Astrocyte (in vitro differentiated cells and primary cell): ENCODE measurements around the gene REXO1. TPM values are rescaled to one million over a fixed set of nuclear protein-coding genes. Genes with fewer than 3 reads are reported as not detected.

Experiments used
- DNase-seq: peaks from one replicate; pipeline ENCODE4 v3.0.0-alpha.2; 2010; ENCODE audit warnings: low read depth
- FAIRE-seq: peaks from 2 replicates; lab custom pipeline; 2011; peaks lifted over from hg19 to GRCh38; lab: Jason Lieb, UNC
- H2AFZ ChIP-seq: 2 replicates; pipeline ENCODE4 v1.6.0; 2012; ENCODE audit warnings: low read depth, low read length, inconsistent platforms
- H3K27ac ChIP-seq: 2 replicates; pipeline ENCODE4 v1.5.1; 2011; ENCODE audit warnings: low read depth, low read length, inconsistent platforms
- H3K27me3 ChIP-seq: 2 replicates; pipeline ENCODE4 v1.6.0; 2011; ENCODE audit warnings: low read length, inconsistent platforms; ENCODE audit not compliant: insufficient read depth
- H3K36me3 ChIP-seq: 2 replicates; pipeline ENCODE4 v1.5.1; 2011; ENCODE audit warnings: low read length, inconsistent platforms; ENCODE audit not compliant: insufficient read depth
- H3K4me1 ChIP-seq: 2 replicates; pipeline ENCODE4 v1.5.1; 2011; ENCODE audit warnings: low read length, inconsistent platforms; ENCODE audit not compliant: insufficient read depth
- H3K4me2 ChIP-seq: 2 replicates; pipeline ENCODE4 v1.6.0; 2012; ENCODE audit warnings: low read length, inconsistent platforms
- H3K4me3 ChIP-seq: 2 replicates; pipeline ENCODE4 v1.5.1; 2011; ENCODE audit warnings: low read depth, mild to moderate bottlenecking, low read length, inconsistent platforms; ENCODE audit not compliant: insufficient read depth
- H3K79me2 ChIP-seq: 2 replicates; pipeline ENCODE4 v1.6.0; 2012; ENCODE audit warnings: mild to moderate bottlenecking, low read length, inconsistent platforms; ENCODE audit not compliant: insufficient read depth
- H3K9ac ChIP-seq: 2 replicates; pipeline ENCODE4 v1.6.0; 2012; ENCODE audit warnings: mild to moderate bottlenecking, low read length, inconsistent platforms
- H3K9me3 ChIP-seq: 2 replicates; pipeline ENCODE4 v1.5.1; 2012; ENCODE audit warnings: low read depth, mild to moderate bottlenecking, low read length, inconsistent platforms; ENCODE audit not compliant: insufficient read depth
- H4K20me1 ChIP-seq: 2 replicates; pipeline ENCODE4 v1.6.0; 2012; ENCODE audit warnings: low read length, inconsistent platforms; ENCODE audit not compliant: insufficient read depth
- H3K27ac Mint-ChIP-seq: one replicate; pipeline ENCODE4 v1.8.0; 2021; ENCODE audit warnings: mild to moderate bottlenecking, mixed read lengths; ENCODE audit not compliant: unreplicated experiment
- H3K27me3 Mint-ChIP-seq: one replicate; pipeline ENCODE4 v1.8.0; 2021; ENCODE audit warnings: low read depth, mixed read lengths; ENCODE audit not compliant: unreplicated experiment
- H3K36me3 Mint-ChIP-seq: one replicate; pipeline ENCODE4 v1.8.0; 2021; ENCODE audit warnings: low read depth, mixed read lengths; ENCODE audit not compliant: unreplicated experiment
- H3K4me1 Mint-ChIP-seq: one replicate; pipeline ENCODE4 v1.8.0; 2021; ENCODE audit warnings: low read depth, mixed read lengths; ENCODE audit not compliant: unreplicated experiment
- H3K4me3 Mint-ChIP-seq: one replicate; pipeline ENCODE4 v1.8.0; 2021; ENCODE audit warnings: mild to moderate bottlenecking, moderate library complexity, mixed read lengths; ENCODE audit not compliant: unreplicated experiment
- H3K9me3 Mint-ChIP-seq: one replicate; pipeline ENCODE4 v1.8.0; 2021; ENCODE audit warnings: mild to moderate bottlenecking, mixed read lengths; ENCODE audit not compliant: unreplicated experiment
- CTCF ChIP-seq: IDR thresholded peaks from 2 replicates; pipeline ENCODE4 v1.5.1; 2011; ENCODE audit warnings: low read depth, mild to moderate bottlenecking, inconsistent platforms, low read length, moderate library complexity; ENCODE audit not compliant: insufficient read depth
- EZH2 ChIP-seq: IDR thresholded peaks from 2 replicates; pipeline ENCODE4 v1.6.1; 2012; ENCODE audit warnings: mild to moderate bottlenecking, low read length, inconsistent platforms; ENCODE audit not compliant: insufficient read depth
- microRNA-seq: library from miRNA; unstranded; fragments of <30 nt; microRNA quantifications from one replicate; pipeline ENCODE4 v1.2.0, GENCODE V29; 2020
- total RNA-seq: library from RNA; stranded (reverse); gene quantifications from 2 replicates; pipeline ENCODE4 v1.2.1, GENCODE V29; 2021

The REXO1 gene
- total RNA-seq, 1 donor from 2014 or later = 35.5 TPM

GRCh38 chr19:1765904-1766799 lies 82.1 kb downstream of the REXO1 start:
- no peak for FAIRE-seq

More at GRCh38 chr19:1765904-1766799, 82.1 kb downstream of the REXO1 start:
- no peaks in the 10 kb centered on the region for H3K36me3 Mint-ChIP-seq
- no peak overlapping the region for H3K27ac ChIP-seq
- peaks cover 9% of the 10 kb centered on the region for H3K9me3 Mint-ChIP-seq
- H3K9ac ChIP-seq = no peak overlapping the region
- H3K4me3 ChIP-seq = no peak overlapping the region
- peaks cover 65% of the 10 kb centered on the region for H3K27me3 Mint-ChIP-seq
- H3K9me3 ChIP-seq = peaks cover 5% of the 10 kb centered on the region
- no peak overlapping the region for H3K4me3 Mint-ChIP-seq
- no peaks in the 10 kb centered on the region for H3K79me2 ChIP-seq
- H3K27me3 ChIP-seq = peaks cover 60% of the 10 kb centered on the region
- no peak for DNase-seq
- H2AFZ ChIP-seq = no peak overlapping the region
- no peak overlapping the region for H3K4me2 ChIP-seq
- no peaks in the 10 kb centered on the region for H3K36me3 ChIP-seq
- TF ChIP-seq CTCF (no peak), EZH2 (peak; percentile 93)
- H3K4me1 ChIP-seq = no peaks in the 10 kb centered on the region
- no peak overlapping the region for H3K27ac Mint-ChIP-seq
- peaks cover 8% of the 10 kb centered on the region for H4K20me1 ChIP-seq
- no peaks in the 10 kb centered on the region for H3K4me1 Mint-ChIP-seq

Small RNA genes within 50 kb of the gene (microRNA-seq; reads per million reads assigned to microRNA genes)
- gene MIR1909 = 10.7 reads per million, percentile 36 among the genes with 10 or more reads in this experiment

Other genes starting within 250 kb of the REXO1 start
- 255 and 257 TPM in 2 replicates for gene UQCR11, start 243.0 kb downstream of the REXO1 start, total RNA-seq
- 156 and 173 TPM in 2 replicates for gene TCF3, start 195.9 kb downstream of the REXO1 start, total RNA-seq
- not detected in 2 replicates for gene ONECUT3, start 95.0 kb downstream of the REXO1 start, total RNA-seq
- gene ATP8B3, start 36.2 kb downstream of the REXO1 start, total RNA-seq = 3.0 and 4.4 TPM in 2 replicates
- 52.4 and 58.1 TPM in 2 replicates for gene KLF16, start 15.1 kb upstream of the REXO1 start, total RNA-seq
- gene ABHD17A, start 37.0 kb upstream of the REXO1 start, total RNA-seq = 56.7 and 61.4 TPM in 2 replicates
- 3.7 and 5.7 TPM in 2 replicates for gene ADAT3, start 56.9 kb upstream of the REXO1 start, total RNA-seq
- gene SCAMP4, start 56.9 kb upstream of the REXO1 start, total RNA-seq = 72.2 and 73.4 TPM in 2 replicates
- 60.8 and 64.1 TPM in 2 replicates for gene CSNK1G2, start 92.7 kb upstream of the REXO1 start, total RNA-seq
- 49.5 and 53.7 TPM in 2 replicates for gene BTBD2, start 167.2 kb upstream of the REXO1 start, total RNA-seq
- 123 and 146 TPM in 2 replicates for gene MKNK2, start 202.8 kb upstream of the REXO1 start, total RNA-seq
- 45.3 and 47.2 TPM in 2 replicates for gene MOB3A, start 247.8 kb upstream of the REXO1 start, total RNA-seq
- 5.6 and 5.8 TPM in 2 replicates for gene IZUMO4, start 248.4 kb upstream of the REXO1 start, total RNA-seq